OCI-LY3 (cell line): ENCODE results near the gene GYS2.

Experiments used
- H2AFZ ChIP-seq: fragments of 200-600, 300-600 bp; shearing (Covaris generic); 2 replicates; pipeline ENCODE4 v1.6.0; 2014; ENCODE audit warnings: antibody characterized with exemption, low read depth, low read length
- H3K27ac ChIP-seq: fragments of 200-600, 300-600 bp; sonication (generic); 2 replicates; pipeline ENCODE4 v1.5.1; 2014; ENCODE audit warnings: mild to moderate bottlenecking, low read length, moderate library complexity, mixed read lengths
- H3K27me3 ChIP-seq: fragments of 200-600, 300-600 bp; sonication (generic); 2 replicates; pipeline ENCODE4 v1.6.1; 2014; ENCODE audit warnings: low read depth, low read length, mixed read lengths
- H3K36me3 ChIP-seq: fragments of 200-600, 300-600 bp; sonication (generic); replicated peaks from 2 replicates; pipeline ENCODE3; 2014; ENCODE audit warnings: low read depth, low read length, mixed read lengths
- H3K4me1 ChIP-seq: fragments of 300-600, 200-600 bp; sonication (generic); 2 replicates; pipeline ENCODE4 v1.6.1; 2014; ENCODE audit warnings: low read length, mixed read lengths
- H3K4me2 ChIP-seq: fragments of 200-600, 300-600 bp; sonication (generic); 2 replicates; pipeline ENCODE4 v1.6.1; 2014; ENCODE audit warnings: low read length, mixed read lengths
- H3K4me3 ChIP-seq: fragments of 300-600, 200-600 bp; sonication (generic); 2 replicates; pipeline ENCODE4 v1.5.1; 2014; ENCODE audit warnings: antibody characterized with exemption, mild to moderate bottlenecking, low read length, moderate library complexity
- H3K79me2 ChIP-seq: fragments of 300-600, 200-600 bp; shearing (Covaris generic); 2 replicates; pipeline ENCODE4 v1.6.1; 2014; ENCODE audit warnings: mild to moderate bottlenecking, low read length, mixed read lengths
- H3K9ac ChIP-seq: fragments of 300-600, 200-600 bp; shearing (Covaris generic); 2 replicates; pipeline ENCODE4 v1.6.0; 2014; ENCODE audit warnings: mild to moderate bottlenecking, low read length, moderate library complexity
- H3K9me3 ChIP-seq: fragments of 200-600, 300-600 bp; shearing (Covaris generic); 2 replicates; pipeline ENCODE4 v1.6.1; 2014; ENCODE audit warnings: low read length, mixed read lengths; ENCODE audit not compliant: insufficient read depth
- H4K20me1 ChIP-seq: fragments of 200-600, 300-600 bp; sonication (generic); 2 replicates; pipeline ENCODE4 v1.6.1; 2016; ENCODE audit warnings: low read length, mixed read lengths; ENCODE audit not compliant: insufficient read depth
- CTCF ChIP-seq: fragments of 200-600, 300-600 bp; sonication (generic); IDR thresholded peaks from 2 replicates; pipeline ENCODE4 v1.5.1; 2014; ENCODE audit warnings: antibody characterized with exemption, low read length, low read depth
- EZH2phosphoT487 ChIP-seq: fragments of 200-600 bp; shearing (Covaris generic); IDR thresholded peaks from 2 replicates; pipeline ENCODE4 v1.6.1; 2018; ENCODE audit warnings: antibody characterized with exemption, mixed run types, low read depth

The GYS2 gene

GRCh38 chr12:21502872-21503271, 101.8 kb downstream of the GYS2 start:
- Histone ChIP-seq H3K9ac (peak overlapping the region; percentile 94), H2AFZ (no peak overlapping the region), H3K27ac (no peak overlapping the region), H3K4me3 (peak overlapping the region; percentile 99), H3K4me1 (peaks cover 18% of the 10 kb centered on the region), H3K27me3 (no peaks in the 10 kb centered on the region), H3K9me3 (no peaks in the 10 kb centered on the region), H3K4me2 (peak overlapping the region; percentile 94), H3K36me3 (peaks cover 13% of the 10 kb centered on the region), H4K20me1 (peaks cover 7% of the 10 kb centered on the region; the same call in 1 of the 2 replicates), H3K79me2 (peaks cover 65% of the 10 kb centered on the region)
- TF ChIP-seq CTCF (no peak), EZH2phosphoT487 (no peak)

GRCh38 chr12:21502164-21502496, 102.5 kb downstream of the GYS2 start:
- peak overlapping the region; percentile 43 for H3K27ac ChIP-seq
- H2AFZ ChIP-seq: peak overlapping the region; percentile 71
- TF ChIP-seq CTCF (no peak), EZH2phosphoT487 (no peak)

GRCh38 chr12:21501258-21502163, 103.1 kb downstream of the GYS2 start, which contains the start of the genes GOLT1B and RECQL:
GOLT1B (plus strand) TSS chr12:21501789; CDS start chr12:21501924, 135 bp downstream.
RECQL (minus strand) TSS chr12:21501635; CDS start chr12:21499570, 2,065 bp downstream.
- Histone ChIP-seq H3K4me2 (peak within 1 kb of the TSS; percentile 94), H3K36me3 (peaks cover 21% of the 10 kb centered on the region), H3K4me1 (peaks cover 18% of the 10 kb centered on the region), H3K79me2 (peaks cover 64% of the 10 kb centered on the region), H3K4me3 (peak within 1 kb of the TSS; percentile 99), H2AFZ (peak within 1 kb of the TSS; percentile 85), H4K20me1 (peaks cover 7% of the 10 kb centered on the region; the same call in 1 of the 2 replicates), H3K9ac (peak within 1 kb of the TSS; percentile 94), H3K27me3 (no peaks in the 10 kb centered on the region), H3K27ac (peak within 1 kb of the TSS; percentile 72), H3K9me3 (no peaks in the 10 kb centered on the region)
- TF ChIP-seq CTCF: no peak
- TF ChIP-seq EZH2phosphoT487: no peak

More at GRCh38 chr12:21502164-21502496, 102.5 kb downstream of the GYS2 start:
- Histone ChIP-seq H3K4me2 (peak overlapping the region; percentile 94), H3K4me1 (peaks cover 18% of the 10 kb centered on the region), H3K9ac (peak overlapping the region; percentile 94), H3K36me3 (peaks cover 18% of the 10 kb centered on the region), H3K27me3 (no peaks in the 10 kb centered on the region), H4K20me1 (peaks cover 7% of the 10 kb centered on the region; the same call in 1 of the 2 replicates), H3K9me3 (no peaks in the 10 kb centered on the region), H3K4me3 (peak overlapping the region; percentile 99), H3K79me2 (peaks cover 65% of the 10 kb centered on the region)

GRCh38 chr12:21500786-21501257, 103.8 kb downstream of the GYS2 start:
- Histone ChIP-seq H3K9ac (peak overlapping the region; percentile 74), H3K9me3 (no peaks in the 10 kb centered on the region), H3K4me1 (peaks cover 18% of the 10 kb centered on the region), H3K79me2 (peaks cover 57% of the 10 kb centered on the region), H3K27ac (peak overlapping the region; percentile 72), H4K20me1 (peaks cover 7% of the 10 kb centered on the region; the same call in 1 of the 2 replicates), H3K4me2 (peak overlapping the region; percentile 76), H2AFZ (peak overlapping the region; percentile 85), H3K27me3 (no peaks in the 10 kb centered on the region), H3K4me3 (peak overlapping the region; percentile 99), H3K36me3 (peaks cover 21% of the 10 kb centered on the region)
- TF ChIP-seq EZH2phosphoT487: no peak
- TF ChIP-seq CTCF: no peak
